ENCODE data around the gene ABAT.
"Not testable (repeated sequence)": the region's sequence is repeated elsewhere in the genome, so short reads cannot be mapped to it uniquely, and the experiment has no call there.

ABAT gene

DNA sequence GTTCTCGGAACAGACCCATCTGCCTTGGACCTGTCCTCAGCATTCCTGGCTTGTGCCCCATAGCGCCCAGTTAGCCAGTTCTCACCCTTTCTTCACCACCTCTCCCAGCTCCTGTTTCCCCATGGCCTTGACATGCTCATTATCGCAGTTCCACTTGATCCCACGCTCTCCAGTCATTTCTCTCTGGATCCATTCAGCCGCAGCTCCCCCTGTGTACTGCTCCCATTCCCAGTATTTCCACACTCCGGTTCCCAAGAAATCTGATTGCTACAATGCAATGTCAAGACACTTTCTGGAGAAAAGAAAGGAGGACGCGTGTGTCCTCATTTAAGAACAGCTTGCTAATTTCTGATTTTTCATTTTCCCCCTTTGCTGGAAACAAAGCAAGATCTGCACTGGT is 67.7 kb downstream of the ABAT start:
- DNase-seq (ENCODE audit: low read depth) = no peak

DNA sequence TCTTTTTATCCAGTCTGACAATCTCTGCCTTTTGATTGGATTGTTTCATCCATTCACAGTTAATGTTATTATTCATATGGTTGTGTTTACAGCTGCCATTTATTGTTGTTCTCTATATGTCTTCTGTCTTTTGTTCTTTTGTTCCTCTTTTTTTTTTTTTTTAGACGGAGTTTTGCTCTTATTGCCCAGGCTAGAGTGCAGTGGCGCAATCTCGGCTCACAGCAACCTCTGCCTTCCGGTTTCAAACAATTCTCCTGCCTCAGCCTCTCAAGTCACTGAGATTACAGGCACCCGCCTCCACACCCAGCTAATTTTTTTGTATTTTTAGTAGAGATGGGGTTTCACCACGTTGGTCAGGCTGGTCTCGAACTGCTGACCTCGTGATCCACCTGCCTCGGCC is 74.5 kb downstream of the ABAT start:
- not testable (repeated sequence) for DNase-seq (ENCODE audit: low read depth)

DNA sequence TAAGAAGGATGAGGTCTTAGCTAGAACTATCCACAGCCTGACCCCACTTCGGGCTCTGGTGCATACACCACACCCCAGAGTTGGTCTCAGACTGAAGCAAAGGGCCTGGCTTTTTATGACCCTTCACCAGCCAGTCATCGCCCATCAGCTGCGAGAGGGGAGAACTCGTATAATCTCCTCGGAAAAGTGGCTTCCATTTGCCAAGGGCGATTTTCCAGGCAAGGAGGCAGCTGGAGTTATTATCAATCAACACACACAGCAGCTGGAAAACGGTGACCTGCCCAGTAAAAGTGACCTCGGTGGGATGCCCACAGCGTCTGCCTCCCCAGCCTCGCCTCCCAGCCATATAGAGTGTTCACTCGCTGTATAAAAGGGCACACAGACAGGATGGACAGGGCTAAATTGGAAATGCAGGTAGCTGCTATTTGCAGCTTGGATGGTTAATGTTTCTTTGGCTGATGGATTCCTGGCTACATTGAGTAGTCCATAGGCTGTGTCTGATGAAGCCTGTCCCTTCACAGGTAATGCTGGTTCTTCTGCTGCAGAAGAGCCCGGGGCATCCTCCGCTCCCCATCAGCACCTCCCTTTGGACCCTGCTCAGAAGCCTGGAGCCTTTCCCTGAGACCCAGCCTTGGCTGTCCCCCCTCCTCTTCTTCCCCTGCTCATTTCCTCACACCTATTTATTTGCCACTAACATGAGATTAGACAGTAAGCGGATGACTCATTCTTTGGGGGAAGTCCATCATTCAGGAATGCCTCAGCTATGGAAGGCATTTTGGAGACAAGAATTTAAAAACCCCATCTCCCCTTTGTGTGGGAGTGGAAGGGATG is 77.3 kb downstream of the ABAT start:
- peak; percentile 14 for DNase-seq (ENCODE audit: low read depth)

DNA sequence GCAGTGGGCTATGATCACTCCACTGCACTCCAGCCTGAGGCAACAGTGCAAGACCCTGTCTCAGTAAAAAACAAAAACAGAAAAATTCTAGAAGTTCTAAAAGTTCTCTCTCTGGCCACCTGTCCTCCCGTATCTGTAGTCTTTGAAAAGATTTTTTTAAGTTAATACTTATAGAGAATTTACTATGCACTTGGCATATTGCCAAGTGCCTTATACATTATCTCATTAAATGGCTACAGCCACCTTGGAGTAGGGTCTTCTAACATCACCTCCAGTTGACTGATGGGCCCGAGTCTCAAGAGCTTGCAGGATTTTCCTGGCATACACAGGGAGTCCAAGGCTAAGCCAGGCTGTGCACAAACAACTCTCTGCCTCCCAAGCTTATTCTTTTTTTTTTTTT is 78.3 kb downstream of the ABAT start:
- DNase-seq (ENCODE audit: low read depth) = no peak

DNA sequence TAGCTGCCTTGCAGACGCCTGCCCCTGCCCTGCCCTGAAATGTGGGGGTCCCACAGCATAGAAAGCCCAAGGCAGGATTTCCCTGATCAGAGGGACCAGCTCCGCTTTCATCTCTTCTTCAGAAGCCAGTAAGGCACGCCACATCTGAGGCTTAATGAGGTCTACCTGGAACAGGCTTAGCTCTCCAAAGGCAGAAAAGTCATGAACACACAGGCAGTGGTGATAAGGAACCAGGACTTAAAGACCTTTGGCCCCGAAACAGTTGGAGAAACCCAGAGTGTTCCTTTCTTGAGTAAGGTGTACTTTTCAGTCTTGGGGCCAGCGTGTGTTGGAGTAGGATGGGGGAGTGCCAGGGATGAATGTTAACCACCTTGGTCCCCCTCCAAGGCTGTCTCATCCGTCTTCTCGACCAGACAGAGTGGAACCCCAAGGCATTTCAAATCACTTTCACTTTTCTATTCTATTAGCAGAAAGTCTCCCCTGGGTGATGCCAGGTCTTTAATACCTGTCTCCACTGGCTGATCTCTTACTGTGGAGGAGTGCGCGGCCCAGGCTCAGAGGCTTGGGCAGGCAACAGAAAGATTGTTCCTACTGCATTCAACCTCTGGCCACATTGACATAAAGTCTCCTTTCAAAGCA is 79.1 kb downstream of the ABAT start:
- DNase-seq (ENCODE audit: low read depth) = no peak

DNA sequence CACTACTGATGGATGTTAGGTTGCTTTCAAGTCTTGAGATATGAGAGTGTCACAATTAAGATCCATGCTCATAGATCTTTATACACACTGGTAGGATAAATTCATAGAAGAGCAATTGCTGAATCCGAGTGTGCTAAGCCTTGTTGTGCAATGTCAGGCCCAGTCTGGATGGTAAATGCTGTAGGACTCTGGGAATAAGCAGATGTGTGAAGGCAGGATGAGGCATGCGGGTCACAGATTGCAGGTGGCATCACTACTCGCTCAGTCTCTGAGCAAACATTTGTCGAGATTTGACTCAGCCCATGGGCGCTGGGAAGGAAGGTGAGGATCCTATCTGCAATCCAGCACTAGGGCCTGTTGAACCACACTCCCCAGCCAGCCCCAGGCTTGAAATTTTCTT is 82.3 kb downstream of the ABAT start:
- DNase-seq (ENCODE audit: low read depth) = no peak

DNA sequence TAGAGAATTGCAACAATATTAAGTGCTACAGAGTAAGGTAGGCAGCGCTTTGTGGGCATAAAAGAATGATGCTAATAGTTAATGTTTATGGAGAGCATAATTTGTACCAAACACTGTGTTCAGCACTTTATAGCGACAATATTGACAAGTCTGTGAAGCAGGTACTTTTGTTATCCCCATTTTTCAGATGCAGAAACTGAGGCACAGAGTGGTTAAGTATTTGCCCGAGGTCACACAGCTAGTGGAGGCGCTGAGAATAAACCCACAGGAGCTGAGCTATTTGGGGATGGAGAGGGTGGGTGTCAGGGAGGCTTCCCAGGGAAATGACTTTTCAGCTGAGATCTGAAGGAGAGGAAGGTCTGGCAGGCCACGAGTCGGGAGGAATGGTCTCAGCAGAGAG is 83.6 kb downstream of the ABAT start:
- DNase-seq (ENCODE audit: low read depth) = no peak

DNA sequence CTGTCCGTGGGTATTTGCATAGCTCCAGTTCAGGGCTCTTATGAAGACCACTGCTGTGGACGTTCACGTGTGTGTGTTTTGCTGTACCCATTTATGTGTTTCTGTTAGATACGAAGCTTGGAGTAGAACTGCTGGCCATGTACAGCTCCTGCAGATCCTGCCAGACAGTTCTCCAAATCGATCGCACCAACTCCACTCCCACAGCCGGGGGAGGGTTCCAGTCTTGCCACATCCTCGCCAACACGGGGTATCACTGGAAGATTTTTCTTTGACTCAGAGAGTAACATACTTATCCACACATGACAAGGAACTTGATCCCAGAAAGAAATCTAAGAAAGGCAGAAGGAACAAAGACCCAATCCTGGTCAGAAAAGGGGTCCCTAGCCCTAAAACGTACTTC is 85.6 kb downstream of the ABAT start:
- no peak for DNase-seq (ENCODE audit: low read depth)

DNA sequence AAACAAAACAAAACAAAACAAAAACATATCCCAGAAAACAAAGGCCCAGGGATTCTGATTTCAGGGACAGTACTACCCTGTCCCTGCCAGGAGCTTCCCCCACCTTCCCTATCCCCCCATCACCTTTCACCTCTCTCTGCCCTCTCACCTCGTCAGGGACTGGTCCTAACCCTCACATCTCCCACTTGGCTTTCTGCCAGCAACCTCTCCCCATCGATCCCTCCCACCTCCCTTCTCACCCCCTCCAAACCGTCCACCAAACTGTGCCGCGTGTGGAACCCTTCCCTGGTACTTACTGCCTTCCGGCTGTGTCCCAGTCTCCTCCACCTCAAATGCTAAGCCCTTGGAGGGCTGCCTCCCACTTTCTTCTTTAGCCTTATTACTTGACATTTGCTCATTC is 86.7 kb downstream of the ABAT start:
- DNase-seq (ENCODE audit: low read depth) = no peak

DNA sequence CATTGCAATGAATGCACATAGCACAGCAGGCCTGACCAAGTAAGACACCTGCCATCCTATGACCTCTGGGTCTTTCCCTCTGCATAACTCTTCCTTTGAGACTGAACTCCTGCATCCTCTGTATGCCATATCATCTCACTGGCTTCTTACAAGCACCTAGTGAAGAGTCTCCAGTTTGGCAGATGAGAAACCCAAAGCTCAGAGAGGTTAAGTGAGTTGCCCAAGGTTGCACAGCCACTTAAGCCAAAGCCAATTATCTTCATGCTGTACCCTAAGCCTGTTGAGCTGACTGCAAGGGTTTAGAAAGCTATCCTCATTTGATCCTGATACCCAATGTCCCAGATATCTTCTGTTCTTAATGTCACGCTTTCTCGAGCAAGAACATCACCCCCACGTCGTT is 87.8 kb downstream of the ABAT start:
- no peak for DNase-seq (ENCODE audit: low read depth)

DNA sequence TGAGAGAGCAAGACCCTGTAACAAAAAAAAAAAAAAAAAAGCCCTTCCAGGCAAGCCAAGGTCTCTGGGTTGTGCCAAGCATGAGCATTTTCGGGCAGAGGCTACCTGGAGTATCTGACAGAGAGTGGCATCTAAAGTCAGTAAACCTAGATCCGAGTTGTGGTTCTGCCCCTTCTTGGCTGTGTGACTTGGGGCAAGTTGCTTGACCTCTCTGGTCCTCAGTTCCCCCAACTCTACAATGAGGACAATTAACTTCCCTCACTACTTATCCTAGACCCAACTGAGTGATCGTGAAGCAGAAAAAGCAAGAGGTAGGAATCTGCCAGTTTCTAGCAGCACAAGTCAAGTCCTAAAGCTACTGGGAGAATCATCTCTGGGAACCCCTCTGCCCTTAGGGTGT is 88.7 kb downstream of the ABAT start:
- DNase-seq (ENCODE audit: low read depth) = no peak

DNA sequence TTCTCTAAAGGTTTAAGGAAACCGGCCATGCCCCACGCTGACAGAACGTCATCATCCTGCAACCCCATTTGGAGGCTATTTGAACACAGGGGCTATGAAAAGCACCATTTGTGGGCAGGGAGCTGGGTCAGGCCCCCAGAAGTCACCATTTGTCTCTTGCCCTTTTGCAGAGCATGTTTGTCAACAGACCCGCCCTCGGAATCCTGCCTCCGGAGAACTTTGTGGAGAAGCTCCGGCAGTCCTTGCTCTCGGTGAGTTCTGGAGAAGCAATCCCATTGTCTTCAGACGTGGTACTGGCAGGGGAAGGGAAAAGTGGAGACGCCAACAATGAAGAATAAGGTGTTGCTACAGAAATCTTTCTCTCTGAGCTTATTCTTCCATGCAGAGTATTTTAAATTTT is 89.5 kb downstream of the ABAT start:
- DNase-seq (ENCODE audit: low read depth) = no peak

DNA sequence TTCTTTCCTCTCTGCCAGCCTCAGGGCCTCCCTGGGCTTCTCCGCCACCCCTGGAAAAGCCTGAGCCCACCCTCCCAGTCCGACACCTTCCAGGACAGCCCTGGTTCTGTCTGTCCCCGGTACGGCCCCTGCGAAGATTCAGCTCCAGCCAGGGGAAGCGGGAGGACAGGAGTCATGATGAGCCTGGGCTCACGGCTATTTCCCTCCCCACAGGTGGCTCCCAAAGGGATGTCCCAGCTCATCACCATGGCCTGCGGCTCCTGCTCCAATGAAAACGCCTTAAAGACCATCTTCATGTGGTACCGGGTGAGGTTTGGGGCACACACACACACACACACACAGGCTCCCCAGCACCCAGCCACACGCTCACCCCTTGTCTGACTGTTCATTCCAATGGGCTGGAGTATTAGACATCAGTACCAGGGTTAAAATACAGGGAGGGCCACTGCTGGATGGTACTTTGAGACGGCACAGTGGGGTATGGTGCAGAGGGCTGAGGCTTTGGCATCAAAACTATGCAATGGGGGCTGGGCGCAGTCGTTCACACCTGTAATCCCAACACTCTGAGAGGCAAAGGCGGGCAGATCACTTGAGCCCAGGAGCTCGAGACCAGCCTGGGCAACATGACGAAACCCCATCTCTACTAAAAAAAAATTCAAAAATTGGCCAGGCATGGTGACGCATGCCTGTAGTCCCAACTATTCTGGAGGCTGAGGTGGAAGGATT is 90.3 kb downstream of the ABAT start:
- DNase-seq (ENCODE audit: low read depth) = no peak

DNA sequence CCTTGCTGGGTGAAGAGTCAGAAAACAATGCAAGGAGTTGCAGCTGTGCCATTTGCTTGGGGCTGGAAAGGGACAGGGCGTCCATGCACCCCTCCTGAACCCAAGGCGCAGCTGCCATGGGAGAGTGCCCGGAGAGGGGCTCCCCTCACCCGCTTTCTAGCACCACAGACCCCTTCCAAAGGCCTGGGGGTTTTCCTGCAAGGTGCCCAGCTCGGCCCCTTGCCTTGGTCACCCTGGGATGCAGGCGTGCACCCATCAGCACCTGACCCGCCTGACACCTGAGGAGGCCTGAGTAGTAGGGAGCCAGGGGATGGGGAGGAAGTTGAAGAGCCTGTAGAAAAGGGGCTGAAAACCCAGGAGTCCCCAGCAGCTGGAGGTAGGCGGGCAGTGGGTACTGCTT is 92.8 kb downstream of the ABAT start:
- no peak for DNase-seq (ENCODE audit: low read depth)

DNA sequence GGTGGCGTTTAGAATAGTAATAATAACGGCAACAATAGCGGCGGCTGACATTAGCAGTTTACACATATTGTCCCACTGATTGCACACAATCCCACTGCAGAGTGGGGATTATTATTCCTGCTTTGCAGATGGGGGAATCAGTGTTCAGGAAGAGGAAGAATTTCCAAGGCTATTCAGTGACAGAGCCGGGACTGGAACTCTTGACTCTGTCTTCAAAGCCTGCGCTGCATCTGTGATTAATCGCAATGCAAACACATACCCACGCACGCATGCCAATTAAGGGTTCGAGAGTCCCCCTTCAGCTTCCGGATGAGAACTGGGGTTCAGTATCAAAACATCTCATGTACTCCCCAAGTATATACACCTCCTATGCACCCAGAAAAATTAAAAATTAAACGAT is 93.9 kb downstream of the ABAT start:
- DNase-seq (ENCODE audit: low read depth) = no peak

DNA sequence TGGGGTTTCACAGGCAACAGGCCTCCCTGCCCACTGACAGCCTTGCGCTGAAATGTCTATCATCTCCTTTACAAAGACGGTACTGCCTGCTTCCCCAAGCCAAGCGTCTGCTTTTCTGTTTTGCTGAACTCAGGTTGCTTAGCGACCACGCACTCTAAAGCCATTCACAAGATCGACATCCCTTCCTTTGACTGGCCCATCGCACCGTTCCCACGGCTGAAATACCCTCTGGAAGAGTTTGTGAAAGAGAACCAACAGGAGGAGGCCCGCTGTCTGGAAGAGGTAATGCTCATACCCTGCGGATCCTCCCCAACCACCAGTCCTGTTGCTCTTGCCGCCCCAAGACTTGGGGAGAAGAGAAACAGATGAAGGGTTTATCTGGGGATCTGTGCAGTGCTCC is 94.3 kb downstream of the ABAT start:
- no peak for DNase-seq (ENCODE audit: low read depth)

DNA sequence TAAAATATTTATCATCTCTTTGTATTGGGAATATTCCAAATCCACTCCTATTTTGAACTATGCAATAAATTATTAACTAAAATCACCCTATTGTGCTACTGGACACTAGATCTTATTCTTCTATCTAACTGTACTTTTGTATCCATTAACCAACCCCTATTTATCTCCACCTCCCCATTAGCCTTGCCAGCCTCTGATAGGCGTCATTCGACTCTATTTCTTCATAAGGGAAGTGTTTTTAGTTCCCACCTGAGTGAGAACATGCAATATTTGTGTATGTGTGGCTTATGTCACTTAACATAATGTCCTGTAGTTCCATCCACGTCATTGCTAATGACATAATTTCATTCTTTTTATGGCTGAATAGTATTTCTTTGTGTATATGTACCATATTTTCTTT is 99.1 kb downstream of the ABAT start:
- no peak for DNase-seq (ENCODE audit: low read depth)

DNA sequence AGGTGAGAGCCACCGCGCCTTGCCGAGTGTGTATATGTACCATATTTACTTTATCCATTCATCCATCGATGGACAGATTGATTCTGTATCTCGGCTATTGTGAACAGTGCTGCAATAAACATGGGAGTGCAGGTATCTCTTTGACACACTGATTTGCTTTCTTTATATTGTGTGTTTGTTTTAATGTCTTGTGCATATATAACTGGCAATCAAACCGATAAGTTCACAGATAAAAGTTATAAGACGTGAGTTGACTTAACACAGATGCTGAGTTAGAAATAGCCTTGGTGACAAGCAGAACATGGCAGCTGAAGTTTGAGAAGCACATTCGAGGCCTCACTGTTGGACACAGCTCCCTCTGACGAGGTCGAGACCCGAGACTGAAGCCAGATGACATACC is 99.8 kb downstream of the ABAT start:
- no peak for DNase-seq (ENCODE audit: low read depth)

DNA sequence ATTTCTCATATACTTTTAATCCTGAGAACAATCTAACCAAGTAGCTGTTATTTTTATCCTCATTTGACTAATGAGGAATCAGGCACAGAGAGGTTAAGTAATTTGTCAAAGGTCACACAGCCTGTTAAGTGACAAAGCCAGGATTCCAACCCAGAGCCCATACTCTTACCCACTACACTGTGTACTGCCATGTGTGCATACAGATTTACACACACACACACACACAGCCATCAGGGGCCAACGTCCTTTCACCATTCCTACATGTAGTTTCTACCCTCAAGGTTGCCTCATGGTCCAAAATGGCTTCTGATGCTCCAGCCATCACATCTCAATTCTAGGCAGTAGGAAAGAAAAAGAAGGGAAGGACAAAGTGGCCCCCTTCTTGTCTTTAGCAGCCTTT is 100.9 kb downstream of the ABAT start:
- DNase-seq (ENCODE audit: low read depth) = no peak

DNA sequence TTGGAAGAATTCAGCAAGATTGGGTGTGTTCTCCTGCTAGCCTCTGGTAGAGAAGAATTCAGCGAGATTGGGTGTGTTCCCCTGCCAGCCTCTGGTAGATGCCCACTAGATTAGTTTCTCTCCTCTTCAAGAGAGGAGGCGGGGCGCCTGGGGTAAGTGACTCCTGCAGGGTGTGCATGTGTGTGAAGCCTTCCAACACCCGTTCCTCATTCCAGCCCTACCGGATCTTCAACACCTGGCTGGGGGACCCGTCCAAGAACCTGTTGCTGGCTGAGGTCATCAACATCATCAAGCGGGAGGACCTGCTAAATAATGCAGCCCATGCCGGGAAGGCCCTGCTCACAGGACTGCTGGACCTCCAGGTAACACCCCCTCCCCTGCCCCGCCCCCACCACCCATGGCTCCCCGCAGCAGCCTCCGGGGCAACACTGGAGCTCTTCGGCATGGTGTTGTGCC is 101.7 kb downstream of the ABAT start:
- DNase-seq (ENCODE audit: low read depth) = no peak

DNA sequence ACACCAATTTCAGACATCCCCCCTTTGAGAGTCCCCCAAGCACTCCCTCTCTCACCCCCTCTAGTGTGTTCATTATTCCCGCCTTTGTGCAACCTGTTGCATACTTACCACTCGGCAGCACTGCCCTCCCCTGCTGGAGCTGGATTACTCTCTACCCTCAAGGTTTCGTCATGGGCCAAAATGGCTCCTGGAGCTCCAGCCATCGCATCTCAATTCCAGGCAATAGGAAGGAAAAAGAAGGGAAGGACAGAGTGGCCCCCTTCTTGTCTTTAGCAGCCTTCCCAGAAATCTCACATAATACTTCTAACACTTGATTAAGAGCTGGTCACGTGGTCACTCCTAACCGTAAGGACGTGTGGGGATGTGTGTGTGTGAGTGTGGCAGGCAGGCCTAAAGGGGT is 102.8 kb downstream of the ABAT start:
- DNase-seq (ENCODE audit: low read depth) = no peak

DNA sequence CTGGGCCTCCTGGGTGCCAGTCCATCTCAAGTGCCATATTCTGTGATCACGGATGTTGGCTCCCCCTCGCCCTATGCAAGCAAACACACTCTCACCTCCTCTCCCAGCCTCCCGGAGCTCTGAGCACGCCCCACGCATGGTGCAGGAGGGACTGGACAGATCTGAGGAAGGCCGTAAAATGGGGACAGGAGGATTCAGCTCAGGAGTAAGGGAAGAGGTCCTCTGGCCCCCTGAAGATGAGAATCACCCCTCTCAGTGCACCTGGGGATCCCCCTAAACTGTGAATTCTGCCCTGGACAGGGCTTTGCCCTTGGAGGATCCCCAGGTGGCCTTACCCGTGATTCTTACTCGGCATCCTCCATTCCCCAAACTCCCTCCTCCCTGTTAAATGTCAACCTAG is 107.4 kb downstream of the ABAT start:
- DNase-seq (ENCODE audit: low read depth) = no peak

DNA sequence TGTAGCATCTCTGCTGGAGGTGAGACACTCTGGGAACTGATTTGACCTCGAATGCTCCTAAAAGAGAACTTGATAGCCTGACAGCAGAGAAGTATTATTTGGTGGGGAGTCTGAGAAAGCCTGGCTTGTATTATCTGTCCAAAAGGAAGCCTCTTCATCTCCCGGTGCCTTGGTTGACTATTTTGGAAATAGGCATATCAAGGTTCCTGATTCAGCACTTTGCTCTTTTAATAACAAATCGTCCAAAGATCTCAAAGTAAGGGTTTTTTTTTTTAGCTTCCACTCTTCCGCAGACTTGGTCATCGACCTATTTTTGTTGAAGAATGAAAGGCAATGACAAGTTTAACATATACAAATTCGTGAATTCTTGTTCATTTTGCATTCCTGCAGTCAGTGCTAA is 108.3 kb downstream of the ABAT start:
- no peak for DNase-seq (ENCODE audit: low read depth)

All from stromal cell of bone marrow (primary cell).